Dedifferentiated amniotic fluid mesenchymal stem cell (primary cell): Measurements from ENCODE around the gene MED27.

Experiments used
- DNase-seq: peaks from one replicate; pipeline ENCODE4 v3.0.0-alpha.2; 2016; ENCODE audit errors: extremely low spot score

Gene MED27

GRCh38 chr9:131854896-131855613, 224.6 kb downstream of the MED27 start:
- DNase-seq = peak; percentile 21

DNA sequence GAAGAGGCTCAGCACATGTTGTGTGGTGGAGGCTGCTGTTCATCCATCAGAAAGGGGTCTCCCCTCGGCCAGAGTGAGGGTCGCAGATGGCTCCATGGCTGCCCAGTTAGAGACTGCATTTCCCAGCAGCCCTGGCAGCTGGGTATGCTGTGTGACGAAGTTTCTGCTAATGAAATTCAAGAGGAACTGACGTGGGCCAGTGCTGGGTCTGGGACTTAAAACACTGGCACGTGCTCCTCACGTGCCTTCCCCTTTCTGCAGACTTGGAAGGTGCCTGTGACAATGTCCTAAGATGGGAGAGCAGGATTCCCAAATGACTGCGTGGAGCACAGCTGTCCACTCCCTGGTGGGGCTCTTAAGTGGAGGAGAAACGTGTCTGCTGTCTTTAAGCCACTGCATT, 225.3 kb downstream of the MED27 start:
- no peak for DNase-seq

GRCh38 chr9:131853434-131853833, 226.2 kb downstream of the MED27 start:
- DNase-seq = no peak

GRCh38 chr9:131851414-131851813, 228.3 kb downstream of the MED27 start:
- DNase-seq = no peak

- no peak for DNase-seq
Measured at GRCh38 chr9:131849391-131849790, 230.3 kb downstream of the MED27 start.

DNA sequence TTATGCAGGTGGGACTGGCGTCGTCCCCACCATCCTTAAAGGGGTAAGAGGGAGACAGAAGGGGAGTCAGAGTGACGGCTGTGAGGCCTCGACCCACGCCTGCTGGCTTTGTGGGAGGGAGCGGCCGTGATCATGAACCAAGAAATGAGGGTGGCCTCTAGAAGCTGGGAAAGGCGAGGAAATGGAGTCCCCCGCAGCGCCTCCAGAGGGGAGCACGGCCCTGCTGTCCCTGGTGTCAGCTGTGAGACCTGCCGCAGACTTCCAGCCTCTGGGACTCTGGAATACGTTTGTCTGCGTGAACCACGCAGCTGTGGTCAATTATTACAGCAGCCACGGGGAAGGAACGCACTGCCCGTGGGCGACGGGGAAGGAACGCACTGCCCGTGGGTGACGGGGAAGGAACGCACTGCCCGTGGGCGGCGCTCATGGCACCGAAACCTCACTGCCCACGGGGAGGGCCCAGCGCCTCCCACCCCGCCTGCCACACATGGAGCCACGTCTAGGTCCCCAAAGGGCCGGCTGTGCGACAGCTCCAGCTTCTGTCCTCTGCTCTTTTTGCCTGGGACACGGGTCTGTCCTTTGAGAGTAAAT, 231.0 kb downstream of the MED27 start:
- DNase-seq = no peak

GRCh38 chr9:131847665-131848354, 231.9 kb downstream of the MED27 start:
- DNase-seq = no peak

DNA sequence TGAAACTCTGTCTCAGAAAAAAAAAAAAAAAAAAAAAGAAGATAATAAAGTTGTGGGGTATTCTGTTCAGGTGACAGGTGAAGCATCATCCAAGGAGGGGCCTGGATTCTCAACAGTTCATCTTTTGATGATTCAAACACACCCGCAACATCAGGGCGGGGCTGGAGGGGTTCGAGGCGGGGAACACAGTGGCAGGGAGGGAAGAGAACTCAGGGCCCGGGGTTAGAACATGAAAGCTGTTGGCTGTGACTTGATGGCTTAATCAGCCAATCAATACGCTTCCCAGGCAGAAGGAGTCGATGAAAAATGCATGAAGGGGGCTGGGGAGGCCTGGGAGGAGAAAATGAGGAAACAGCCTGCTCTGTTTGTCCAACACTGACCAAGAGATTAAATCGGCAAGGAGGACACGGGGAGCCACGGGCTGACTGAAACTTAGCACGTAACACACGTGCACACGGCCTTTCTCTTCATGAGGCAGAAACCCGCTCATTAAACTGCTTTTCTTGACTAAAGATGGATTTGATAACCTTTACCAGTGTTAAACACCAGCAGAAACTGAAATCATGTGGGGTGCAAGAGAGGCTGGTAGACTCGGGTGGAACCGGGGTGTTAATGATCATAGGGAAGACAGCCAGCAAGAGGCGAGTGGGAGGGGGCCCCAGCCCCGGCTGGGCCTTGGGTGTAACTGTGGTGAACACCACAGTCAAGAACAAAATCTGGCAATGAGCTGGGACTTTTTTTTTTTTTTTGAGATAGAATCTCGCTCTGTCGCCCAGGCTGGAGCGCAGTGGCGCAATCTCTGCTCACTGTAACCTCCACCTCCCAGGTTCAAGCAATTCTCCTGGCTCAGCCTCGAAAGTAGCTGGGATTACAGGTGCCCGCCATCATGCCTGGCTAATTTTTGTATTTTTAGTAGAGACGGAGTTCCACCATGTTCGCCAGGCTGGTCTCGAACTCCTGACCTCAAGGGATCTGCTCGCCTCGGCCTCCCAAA, 234.1 kb downstream of the MED27 start:
- DNase-seq = no peak

DNA sequence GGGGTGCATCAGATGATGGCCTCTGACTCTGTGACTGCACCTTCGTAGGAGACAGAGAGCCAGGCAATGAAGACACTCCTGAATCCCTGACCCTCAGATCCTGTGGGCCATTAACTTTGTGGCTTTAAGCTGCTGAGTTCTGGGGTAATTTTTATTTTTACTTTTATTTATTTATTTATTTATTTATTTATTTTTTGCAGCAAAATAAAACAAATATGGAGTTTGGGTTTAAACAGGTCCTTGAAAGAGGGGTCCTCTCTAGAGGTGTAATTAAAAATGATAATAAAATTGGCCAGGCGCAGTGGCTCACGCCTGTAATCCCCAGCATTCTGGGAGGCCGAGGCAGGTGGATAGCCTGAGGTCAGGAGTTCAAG, 234.9 kb downstream of the MED27 start:
- DNase-seq = no peak

DNA sequence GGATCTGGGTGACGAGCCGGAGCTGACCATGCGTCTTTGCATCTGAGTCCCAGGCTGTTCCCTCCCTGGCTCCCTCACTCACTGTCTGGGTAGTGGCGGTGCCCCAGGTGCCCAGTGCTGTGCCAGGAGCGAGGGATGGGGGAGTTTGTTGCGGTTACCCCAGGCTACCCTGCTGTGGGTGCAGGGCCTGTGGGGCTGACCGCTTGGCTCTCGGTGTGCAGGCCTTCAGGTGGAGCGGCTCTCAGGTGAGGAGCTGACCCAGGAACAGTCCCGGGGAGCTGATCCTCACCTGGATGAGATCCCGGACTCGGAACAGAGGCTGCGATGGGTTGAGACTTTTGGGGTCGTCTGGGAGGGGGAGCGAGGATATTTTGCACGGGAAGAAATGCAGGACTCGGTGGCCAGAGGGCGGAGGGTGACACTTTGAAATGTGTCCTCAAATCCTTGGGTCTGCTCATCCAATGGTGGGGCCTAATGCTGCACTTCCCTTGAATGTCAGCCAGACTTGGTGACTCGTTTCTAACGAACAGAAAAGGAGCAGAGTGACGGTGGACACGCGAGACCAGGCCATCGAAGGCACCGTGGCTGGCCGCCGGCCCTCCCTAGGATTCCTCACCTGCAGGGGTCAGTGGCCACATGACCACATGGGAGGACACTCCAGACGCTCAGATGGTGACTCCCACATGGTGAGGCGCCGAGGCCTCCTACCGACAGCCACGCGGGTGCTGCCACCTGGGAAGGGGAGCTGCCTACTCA, 235.5 kb downstream of the MED27 start:
- DNase-seq = no peak

- no peak for DNase-seq
Measured at GRCh38 chr9:131841765-131842318, 237.8 kb downstream of the MED27 start.

DNA sequence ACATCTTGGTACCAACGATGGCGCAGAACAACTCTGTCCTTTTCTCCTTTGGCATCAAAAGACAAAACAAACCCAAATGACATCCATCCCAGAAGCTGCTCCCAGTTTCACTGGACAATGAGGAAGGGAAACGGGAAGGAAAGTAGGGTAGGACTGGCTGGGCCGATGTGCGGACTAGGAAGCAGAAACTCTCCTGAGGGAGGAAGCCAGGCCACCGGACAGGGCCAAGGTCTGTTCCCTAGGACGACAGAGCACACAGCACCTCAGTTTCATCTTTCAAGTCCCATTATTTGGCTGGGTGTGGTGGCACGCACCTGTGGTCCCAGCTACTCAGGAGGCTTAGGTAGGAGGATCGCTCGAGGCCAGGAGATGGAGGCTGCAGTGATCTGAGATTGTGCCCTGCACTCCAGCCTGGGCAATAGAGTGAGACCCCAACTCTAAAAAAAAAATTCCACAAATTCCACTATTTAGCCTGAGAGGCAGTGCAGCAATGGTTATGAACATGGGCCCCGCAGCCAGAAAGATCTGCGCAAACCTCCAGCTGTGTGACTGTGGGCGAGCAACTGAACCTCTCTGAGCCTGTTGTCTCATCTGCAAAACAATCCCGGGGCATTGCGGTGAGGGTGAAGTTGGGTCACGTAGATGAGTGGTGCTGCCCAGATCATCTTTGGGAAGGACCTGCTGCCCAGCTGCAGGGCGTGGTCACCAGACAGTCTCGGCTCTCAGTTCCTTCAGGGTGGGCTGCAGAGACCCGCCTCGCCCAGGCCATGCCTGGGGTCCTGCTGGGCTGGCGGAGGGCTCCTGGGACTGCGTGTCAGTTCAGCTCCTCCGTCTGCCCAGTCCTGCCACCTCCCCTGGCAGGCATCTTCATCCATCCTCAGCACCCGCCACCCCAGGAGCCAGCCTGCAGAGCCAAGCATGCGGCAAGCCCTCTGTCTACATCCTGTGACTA, 238.6 kb downstream of the MED27 start:
- no peak for DNase-seq

- DNase-seq = no peak
Measured at GRCh38 chr9:131840220-131840619, 239.4 kb downstream of the MED27 start.

DNA sequence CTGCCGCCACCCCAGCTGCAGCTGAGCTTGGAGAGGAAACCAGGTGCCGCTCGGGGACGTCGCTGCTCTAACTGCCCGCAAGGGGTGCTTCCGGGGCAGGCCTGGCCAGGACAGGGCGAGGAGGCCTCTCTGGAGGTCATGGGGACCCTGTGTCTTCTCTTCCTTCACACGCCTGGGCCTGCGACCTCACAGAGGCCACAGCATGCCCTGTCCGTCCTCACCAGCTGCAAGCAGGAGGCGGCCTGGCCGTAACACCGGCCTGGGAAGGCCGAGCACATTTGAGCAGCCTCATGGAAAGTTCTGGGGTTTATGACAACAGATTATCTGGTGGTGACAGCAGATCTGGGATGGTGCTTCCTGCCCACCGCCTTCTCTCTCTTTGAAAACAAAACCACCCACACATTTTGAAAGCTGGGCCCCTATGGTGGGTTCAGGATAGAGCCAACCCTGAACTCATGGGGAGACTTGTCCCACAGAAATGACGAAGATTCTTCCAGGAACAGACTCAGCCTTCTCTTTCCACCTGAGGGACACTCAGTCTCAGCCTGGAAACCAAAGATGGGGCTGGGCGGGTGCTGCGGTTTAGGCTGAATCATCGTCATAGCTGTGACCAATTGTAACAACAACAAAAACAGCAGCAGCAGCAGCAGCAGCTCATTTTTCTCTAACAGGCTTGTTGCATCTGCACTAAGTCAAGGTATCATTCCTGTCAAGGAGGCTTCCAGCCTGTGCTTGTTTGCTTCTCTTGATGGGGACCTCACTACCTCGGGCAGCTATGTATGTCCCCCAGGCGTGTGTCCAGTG, 240.2 kb downstream of the MED27 start:
- peak; percentile 81 for DNase-seq

DNA sequence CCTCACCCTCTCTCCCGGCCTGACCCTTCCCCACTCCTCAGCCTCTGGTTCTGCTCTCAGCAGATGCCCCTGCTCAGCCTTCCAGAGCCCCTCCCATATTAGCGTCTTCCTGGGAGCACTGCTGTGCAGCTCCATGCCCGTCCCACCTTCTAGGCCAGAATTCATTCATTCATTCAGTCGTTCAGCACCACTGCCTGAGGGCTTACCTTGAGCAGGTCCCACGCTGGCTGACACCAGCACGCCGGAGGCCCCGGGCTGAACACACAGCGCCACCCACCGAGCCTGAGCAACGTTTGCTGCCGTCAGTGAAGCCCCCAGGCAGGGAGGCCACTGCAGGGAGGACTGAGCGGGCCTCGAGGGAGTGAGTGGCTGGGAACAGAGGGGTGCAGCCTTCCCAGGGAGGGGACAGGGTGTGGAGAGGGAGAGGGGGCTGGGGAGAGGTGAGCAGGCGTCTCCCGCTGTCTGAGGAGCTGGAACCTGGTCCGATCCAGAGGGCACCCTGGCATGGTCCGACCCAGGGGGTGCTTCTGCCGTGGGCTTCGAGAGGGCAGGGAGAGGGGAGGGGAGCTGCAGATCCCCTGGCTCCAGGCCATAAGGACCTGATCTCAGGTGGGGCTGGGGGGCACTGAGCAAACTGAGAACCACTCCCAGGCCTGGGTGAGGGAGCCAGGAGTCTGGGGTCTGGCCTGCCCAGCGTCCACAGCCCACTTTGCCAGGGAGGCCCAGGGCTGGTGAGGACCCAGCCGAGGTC, 241.0 kb downstream of the MED27 start:
- no peak for DNase-seq

DNA sequence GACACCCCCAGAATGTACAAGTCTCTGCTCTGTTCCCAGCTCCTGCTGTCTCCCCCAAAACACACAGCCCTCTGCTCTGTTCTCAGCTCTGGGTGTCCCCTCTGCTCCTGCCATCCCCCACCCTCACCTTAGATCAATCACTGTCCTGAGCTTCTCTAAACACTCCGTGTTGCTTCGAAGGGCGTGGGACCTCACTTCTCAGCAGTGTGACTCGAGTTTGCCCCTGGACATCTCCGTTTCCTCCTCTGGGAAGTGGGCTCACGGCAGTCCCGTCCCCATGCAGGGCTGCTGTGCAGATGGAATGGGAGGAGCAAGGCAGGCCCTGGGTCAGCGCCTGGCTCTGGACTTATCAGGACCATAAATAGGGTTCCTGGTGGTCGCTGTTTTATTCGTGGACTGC, 241.8 kb downstream of the MED27 start:
- DNase-seq = no peak

GRCh38 chr9:131837316-131837715, 242.4 kb downstream of the MED27 start:
- DNase-seq = no peak
